Measurements from ENCODE around the gene GPR153. TPM values are rescaled to one million over a fixed set of nuclear protein-coding genes. Genes with fewer than 3 reads are reported as not detected.

The GPR153 gene
- polyA plus RNA-seq, 1 experiment, result 4.7 TPM

GRCh38 chr1:6276811-6277555 lies 16.1 kb upstream of the GPR153 start:
- no peaks in the 10 kb centered on the region; the same call in 1 of the 2 replicates for H3K9me3 ChIP-seq (ENCODE audit: control insufficient read depth, insufficient read depth, low read length)
- no peak for DNase-seq (ENCODE audit: low read depth, low spot score)
- ChIA-PET POLR2A (no interaction called here), CTCF (interaction anchor here (0.6 to 1.1 kb wide), 2 partner anchors 30 to 32 kb away, joined by 3 to 5 read pairs; no protein-coding TSS in a partner anchor)
- no peaks in the 10 kb centered on the region for H3K27me3 ChIP-seq (ENCODE audit: control insufficient read depth, insufficient read depth, low read length)
- no peak for TF ChIP-seq CTCF (IDR thresholded peaks at IDR 0.05; ENCODE audit: low read depth, low read length)
- no peak overlapping the region for H3K4me3 ChIP-seq (ENCODE audit: low read depth, low read length)
- peak overlapping the region; percentile 86 for H3K27ac ChIP-seq (ENCODE audit: low read depth, low read length)

DNA sequence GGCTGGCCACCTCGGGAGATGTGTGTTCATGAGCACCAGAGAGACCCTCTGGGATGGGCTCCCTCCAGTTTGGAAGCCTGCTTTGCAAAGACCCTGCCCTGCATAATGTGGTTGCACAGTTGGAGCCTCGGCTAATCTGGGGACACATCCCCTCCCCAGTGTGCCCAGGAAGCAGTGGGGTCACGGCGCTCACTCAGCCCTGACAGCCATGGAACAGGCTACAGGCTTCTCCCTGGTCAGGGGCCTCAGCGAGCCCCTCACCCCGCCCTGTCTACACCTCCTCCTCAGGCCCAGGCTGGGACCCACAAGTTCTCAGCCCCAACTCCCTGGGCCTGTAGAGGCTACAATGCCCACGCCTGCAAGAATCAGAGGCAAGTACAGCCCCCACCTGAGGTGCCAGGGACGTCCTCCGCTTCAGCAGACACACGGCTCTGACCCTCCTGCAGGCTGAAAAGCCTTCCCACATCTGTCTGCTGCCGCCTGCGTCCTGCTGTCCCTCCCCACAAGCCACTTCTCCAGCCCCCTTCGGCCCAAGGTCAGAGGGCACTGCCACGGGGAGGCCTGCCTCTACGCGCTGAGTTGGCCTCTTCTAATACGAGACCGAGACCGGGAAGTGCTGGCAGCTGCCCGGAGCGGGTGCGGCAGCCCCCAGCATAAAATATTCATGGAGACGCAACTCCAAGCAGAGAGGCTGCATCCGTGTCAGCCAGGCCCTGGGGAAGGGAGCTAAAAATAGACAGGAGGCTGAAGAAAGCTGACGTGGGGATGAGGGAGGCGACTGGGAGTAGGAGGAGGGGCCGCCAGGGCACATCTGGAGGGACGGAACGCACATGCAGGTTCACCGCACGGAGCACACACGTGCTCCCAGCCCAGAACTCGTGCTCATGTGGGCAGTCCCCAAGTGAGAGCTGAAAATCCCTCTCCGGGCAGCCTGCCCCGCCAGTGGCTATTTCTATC lies 15.2 kb upstream of the GPR153 start:
- ChIA-PET POLR2A (no interaction called here), CTCF (interaction anchor here (0.6 to 1.1 kb wide), 5 partner anchors 29 to 300 kb away, joined by 3 to 5 read pairs (median 3); no protein-coding TSS in a partner anchor)
- peak; percentile 66 for DNase-seq (ENCODE audit: low read depth, low spot score)
- Histone ChIP-seq H3K27ac (ENCODE audit: low read depth, low read length) (peak overlapping the region; percentile 86), H3K4me3 (ENCODE audit: low read depth, low read length) (peak overlapping the region; percentile 41), H3K27me3 (ENCODE audit: control insufficient read depth, insufficient read depth, low read length) (no peaks in the 10 kb centered on the region), H3K9me3 (ENCODE audit: control insufficient read depth, insufficient read depth, low read length) (no peaks in the 10 kb centered on the region; the same call in 1 of the 2 replicates)
- TF ChIP-seq CTCF (IDR thresholded peaks at IDR 0.05; ENCODE audit: low read depth, low read length), result no peak

DNA sequence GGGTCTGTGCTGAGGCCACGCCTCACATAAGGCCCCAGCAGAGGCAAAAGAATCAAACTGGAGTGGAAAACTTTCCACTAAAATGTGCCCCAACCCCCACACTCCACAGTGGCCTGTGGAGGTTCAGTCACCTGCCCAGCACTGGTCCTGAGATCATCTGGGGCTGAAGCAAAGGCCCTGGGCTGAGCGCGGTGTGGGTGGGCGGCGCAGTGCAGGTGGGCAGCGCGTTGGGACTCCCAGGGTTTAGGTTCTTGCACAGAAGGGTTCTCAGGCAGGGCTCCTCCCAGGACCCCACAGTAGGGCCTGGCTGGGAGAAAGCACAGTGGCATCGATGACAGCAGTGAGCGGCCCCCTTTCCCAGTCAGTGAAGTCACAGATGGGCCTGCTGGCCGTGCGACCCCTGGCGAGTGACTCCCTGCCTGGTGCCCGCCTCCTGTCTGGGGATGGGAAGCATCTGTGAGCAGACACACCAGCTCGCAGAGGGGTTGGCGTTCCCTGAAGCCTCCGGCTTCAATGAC lies 13.8 kb upstream of the GPR153 start:
- no peak for TF ChIP-seq CTCF (IDR thresholded peaks at IDR 0.05; ENCODE audit: low read depth, low read length)
- Histone ChIP-seq H3K27ac (ENCODE audit: low read depth, low read length) (no peak overlapping the region), H3K9me3 (ENCODE audit: control insufficient read depth, insufficient read depth, low read length) (no peaks in the 10 kb centered on the region; the same call in 1 of the 2 replicates), H3K4me3 (ENCODE audit: low read depth, low read length) (no peak overlapping the region), H3K27me3 (ENCODE audit: control insufficient read depth, insufficient read depth, low read length) (no peaks in the 10 kb centered on the region)
- no peak for DNase-seq (ENCODE audit: low read depth, low spot score)
- ChIA-PET POLR2A (no interaction called here), CTCF (interaction anchor here (1.0 kb wide), 1 partner anchor 28 kb away, joined by 3 read pairs; no protein-coding TSS in a partner anchor)

- POLR2A ChIA-PET, result no interaction called here
Observed at GRCh38 chr1:6274102-6274501, 13.2 kb upstream of the GPR153 start.

More at GRCh38 chr1:6274102-6274501, 13.2 kb upstream of the GPR153 start:
- Histone ChIP-seq H3K9me3 (ENCODE audit: control insufficient read depth, insufficient read depth, low read length) (no peaks in the 10 kb centered on the region; the same call in 1 of the 2 replicates), H3K27me3 (ENCODE audit: control insufficient read depth, insufficient read depth, low read length) (no peaks in the 10 kb centered on the region), H3K4me3 (ENCODE audit: low read depth, low read length) (no peak overlapping the region), H3K27ac (ENCODE audit: low read depth, low read length) (peak overlapping the region; percentile 2)
- no peak for TF ChIP-seq CTCF (IDR thresholded peaks at IDR 0.05; ENCODE audit: low read depth, low read length)
- DNase-seq (ENCODE audit: low read depth, low spot score), result no peak
- CTCF ChIA-PET, result no interaction called here
